OCI-LY1 (cell line): Measurements from ENCODE around the gene RASGEF1B.

ENCODE experiments used
- EZH2 ChIP-seq: fragments of 200-600 bp; sonication (generic), shearing (Covaris generic); IDR thresholded peaks from 2 replicates; pipeline ENCODE4 v1.8.0; 2017; ENCODE audit warnings: borderline replicate concordance, mixed run types, mild to moderate bottlenecking, antibody characterized with exemption, low read length, moderate library complexity, mixed read lengths
- TF ChIP-seq, protein P1 (sequence below): fragments of 200-600 bp; sonication (generic), shearing (Covaris generic); IDR thresholded peaks from 2 replicates; pipeline ENCODE4 v1.5.1; 2017; ENCODE audit warnings: mild to moderate bottlenecking, antibody characterized with exemption, low read length, moderate library complexity, mixed read lengths

DNA sequence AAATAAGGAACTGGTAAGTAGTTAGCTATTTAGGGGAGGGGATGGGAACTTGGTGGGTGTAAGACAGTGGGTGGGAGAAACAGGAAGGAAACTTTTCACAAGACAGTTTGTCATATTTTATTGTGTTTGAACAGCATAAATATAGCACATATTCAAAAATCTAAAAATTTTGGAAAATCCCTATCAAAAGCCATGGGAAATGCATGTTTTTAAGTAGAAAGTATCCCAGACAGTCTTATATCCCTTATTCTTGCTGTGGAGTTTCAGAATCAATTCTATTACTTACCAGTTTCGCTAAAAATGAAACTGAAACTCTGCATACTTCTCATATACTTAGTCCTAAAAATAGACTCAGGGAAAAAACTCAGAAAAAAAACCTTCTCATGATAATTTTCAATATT is 22.3 kb upstream of the RASGEF1B start:
- TF ChIP-seq, protein P1, sequence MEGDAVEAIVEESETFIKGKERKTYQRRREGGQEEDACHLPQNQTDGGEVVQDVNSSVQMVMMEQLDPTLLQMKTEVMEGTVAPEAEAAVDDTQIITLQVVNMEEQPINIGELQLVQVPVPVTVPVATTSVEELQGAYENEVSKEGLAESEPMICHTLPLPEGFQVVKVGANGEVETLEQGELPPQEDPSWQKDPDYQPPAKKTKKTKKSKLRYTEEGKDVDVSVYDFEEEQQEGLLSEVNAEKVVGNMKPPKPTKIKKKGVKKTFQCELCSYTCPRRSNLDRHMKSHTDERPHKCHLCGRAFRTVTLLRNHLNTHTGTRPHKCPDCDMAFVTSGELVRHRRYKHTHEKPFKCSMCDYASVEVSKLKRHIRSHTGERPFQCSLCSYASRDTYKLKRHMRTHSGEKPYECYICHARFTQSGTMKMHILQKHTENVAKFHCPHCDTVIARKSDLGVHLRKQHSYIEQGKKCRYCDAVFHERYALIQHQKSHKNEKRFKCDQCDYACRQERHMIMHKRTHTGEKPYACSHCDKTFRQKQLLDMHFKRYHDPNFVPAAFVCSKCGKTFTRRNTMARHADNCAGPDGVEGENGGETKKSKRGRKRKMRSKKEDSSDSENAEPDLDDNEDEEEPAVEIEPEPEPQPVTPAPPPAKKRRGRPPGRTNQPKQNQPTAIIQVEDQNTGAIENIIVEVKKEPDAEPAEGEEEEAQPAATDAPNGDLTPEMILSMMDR, result no peak
- TF ChIP-seq EZH2, result no peak
